GM23248 (cell line): Measurements from ENCODE around the gene NTF3. TPM values are rescaled to one million over a fixed set of nuclear protein-coding genes. Genes with fewer than 3 reads are reported as not detected.

ENCODE experiments used
- DNase-seq: peaks from one replicate; pipeline ENCODE4 v3.0.0-alpha.2; 2015
- H2AFZ ChIP-seq: fragments of 200-600 bp; sonication (generic); 2 replicates; pipeline ENCODE4 v1.6.1; 2016; ENCODE audit warnings: antibody characterized with exemption
- H3F3A ChIP-seq: fragments of 200-600 bp; sonication (generic); 2 replicates; pipeline ENCODE4 v1.6.1; 2016; ENCODE audit warnings: mild to moderate bottlenecking, antibody characterized with exemption, mixed run types; ENCODE audit not compliant: insufficient read depth
- H3K27ac ChIP-seq: fragments of 200-600 bp; sonication (generic); 2 replicates; pipeline ENCODE4 v1.5.1; 2016; ENCODE audit warnings: mild to moderate bottlenecking
- H3K27me3 ChIP-seq: fragments of 200-600 bp; sonication (generic); replicated peaks from 2 replicates; pipeline ENCODE4 v1.6.1; 2016; ENCODE audit warnings: mild to moderate bottlenecking; ENCODE audit not compliant: insufficient read depth
- H3K36me3 ChIP-seq: fragments of 200-600 bp; sonication (generic); 2 replicates; pipeline ENCODE4 v1.6.1; 2016; ENCODE audit warnings: low read depth, mild to moderate bottlenecking
- H3K4me1 ChIP-seq: fragments of 200-600 bp; sonication (generic); 2 replicates; pipeline ENCODE4 v1.6.1; 2016; ENCODE audit warnings: mild to moderate bottlenecking; ENCODE audit not compliant: insufficient read depth
- H3K4me2 ChIP-seq: fragments of 200-600 bp; sonication (generic); one replicate; pipeline ENCODE4 v1.6.1; 2016; ENCODE audit warnings: mild to moderate bottlenecking; ENCODE audit not compliant: unreplicated experiment
- H3K4me3 ChIP-seq: fragments of 200-600 bp; sonication (generic); 2 replicates; pipeline ENCODE4 v1.5.1; 2016; ENCODE audit warnings: mild to moderate bottlenecking
- H3K79me2 ChIP-seq: fragments of 200-600 bp; sonication (generic); 2 replicates; pipeline ENCODE4 v1.6.1; 2016; ENCODE audit warnings: mild to moderate bottlenecking; ENCODE audit not compliant: insufficient read depth
- H3K9ac ChIP-seq: fragments of 200-600 bp; sonication (generic); 2 replicates; pipeline ENCODE4 v1.6.1; 2016; ENCODE audit warnings: mild to moderate bottlenecking
- H3K9me2 ChIP-seq: fragments of 200-600 bp; sonication (generic); 2 replicates; pipeline ENCODE4 v1.6.1; 2016; ENCODE audit warnings: mixed run types, mild to moderate bottlenecking, moderate library complexity; ENCODE audit not compliant: insufficient read depth
- H3K9me3 ChIP-seq: fragments of 200-600 bp; sonication (generic); one replicate; pipeline ENCODE4 v1.6.1; 2017; ENCODE audit warnings: low read depth
- H4K20me1 ChIP-seq: fragments of 200-600 bp; sonication (generic); 2 replicates; pipeline ENCODE4 v1.6.0; 2016; ENCODE audit not compliant: insufficient read depth
- EZH2 ChIP-seq: fragments of 200-600 bp; sonication (generic); IDR thresholded peaks from 2 replicates; pipeline ENCODE4 v1.6.1; 2018; ENCODE audit warnings: antibody characterized with exemption, mild to moderate bottlenecking; ENCODE audit not compliant: insufficient read depth, poor library complexity, severe bottlenecking
- EZH2phosphoT487 ChIP-seq: fragments of 200-600 bp; sonication (generic); IDR thresholded peaks from 2 replicates; pipeline ENCODE4 v1.6.1; 2018; ENCODE audit warnings: antibody characterized with exemption, moderate library complexity, mild to moderate bottlenecking, low read depth; ENCODE audit not compliant: insufficient read depth
- WGBS, 2 experiments: methylation state at CpG; one replicate each; pipeline ENCODE4 v1.1.6; 2015 to 2017; ENCODE audit warnings: low lambda C conversion rate in 2 of 2, low coverage in 1 of 2; ENCODE audit errors: missing lambda C conversion rate in 2 of 2; 5-methylcytosine and 5-hydroxymethylcytosine counted together
- in situ Hi-C: fragments of 300-500 bp; cut with MboI; formaldehyde crosslinking; loops from 2 replicates; pipeline ENCODE4 v1.15.0; 2020
- polyA plus RNA-seq: library from polyadenylated mRNA; unstranded; fragments of >200 nt; fragmentation: Nextera tagmentation; extraction: Ambion mirVana; gene quantifications from 2 replicates; pipeline ENCODE4 v1.2.1, GENCODE V29; 2016
- total RNA-seq: library from RNA; depleted of rRNA; stranded (reverse); fragments of >200 nt; shearing (Covaris generic); gene quantifications from 2 replicates; pipeline ENCODE4 v1.2.3, GENCODE V29; 2014

NTF3 gene
- total and polyA plus RNA-seq, 2 experiments from 2014 or later = 4.8 to 6.0 TPM

DNA sequence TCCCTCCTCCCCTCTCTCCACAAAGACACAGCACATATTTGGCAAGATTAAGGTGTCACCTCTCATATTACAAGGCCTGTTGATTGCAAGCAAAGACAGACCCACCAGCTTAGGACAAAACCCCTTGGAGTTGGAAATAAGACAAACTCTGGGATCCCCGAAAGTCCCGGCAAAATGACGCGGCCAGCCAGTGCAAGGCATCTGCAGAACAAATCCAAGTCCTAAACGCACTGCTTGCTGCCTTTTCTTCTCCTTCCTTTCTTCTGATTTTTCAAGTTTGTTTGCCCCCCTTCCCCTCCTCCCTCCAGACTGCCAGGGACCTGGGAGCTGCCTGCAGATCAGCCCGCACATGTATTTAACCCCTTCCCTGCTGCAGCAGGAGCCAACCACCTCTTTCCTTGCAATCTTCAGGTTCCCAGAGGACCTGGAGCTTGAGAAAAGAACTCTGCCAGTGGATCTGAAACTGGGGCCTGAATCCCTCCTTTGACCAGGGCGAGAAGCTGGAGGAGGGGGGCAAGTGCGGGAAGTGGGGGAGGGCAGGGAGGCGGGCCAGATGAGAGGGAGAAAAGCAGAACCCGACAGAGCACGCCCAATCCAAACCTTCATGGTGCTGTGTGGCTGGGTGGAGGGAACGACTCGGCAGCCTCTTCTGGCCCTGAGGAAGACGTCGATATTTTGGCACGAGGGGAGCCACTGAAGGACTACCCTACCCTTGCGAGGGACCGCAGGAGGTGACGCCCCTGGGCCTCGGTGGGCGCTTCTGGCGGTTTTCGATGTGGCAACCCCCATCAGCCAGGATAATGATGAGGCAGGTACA, 2.0 kb upstream of the NTF3 start:
- peaks cover 67% of the 10 kb centered on the region for H3K27me3 ChIP-seq

DNA sequence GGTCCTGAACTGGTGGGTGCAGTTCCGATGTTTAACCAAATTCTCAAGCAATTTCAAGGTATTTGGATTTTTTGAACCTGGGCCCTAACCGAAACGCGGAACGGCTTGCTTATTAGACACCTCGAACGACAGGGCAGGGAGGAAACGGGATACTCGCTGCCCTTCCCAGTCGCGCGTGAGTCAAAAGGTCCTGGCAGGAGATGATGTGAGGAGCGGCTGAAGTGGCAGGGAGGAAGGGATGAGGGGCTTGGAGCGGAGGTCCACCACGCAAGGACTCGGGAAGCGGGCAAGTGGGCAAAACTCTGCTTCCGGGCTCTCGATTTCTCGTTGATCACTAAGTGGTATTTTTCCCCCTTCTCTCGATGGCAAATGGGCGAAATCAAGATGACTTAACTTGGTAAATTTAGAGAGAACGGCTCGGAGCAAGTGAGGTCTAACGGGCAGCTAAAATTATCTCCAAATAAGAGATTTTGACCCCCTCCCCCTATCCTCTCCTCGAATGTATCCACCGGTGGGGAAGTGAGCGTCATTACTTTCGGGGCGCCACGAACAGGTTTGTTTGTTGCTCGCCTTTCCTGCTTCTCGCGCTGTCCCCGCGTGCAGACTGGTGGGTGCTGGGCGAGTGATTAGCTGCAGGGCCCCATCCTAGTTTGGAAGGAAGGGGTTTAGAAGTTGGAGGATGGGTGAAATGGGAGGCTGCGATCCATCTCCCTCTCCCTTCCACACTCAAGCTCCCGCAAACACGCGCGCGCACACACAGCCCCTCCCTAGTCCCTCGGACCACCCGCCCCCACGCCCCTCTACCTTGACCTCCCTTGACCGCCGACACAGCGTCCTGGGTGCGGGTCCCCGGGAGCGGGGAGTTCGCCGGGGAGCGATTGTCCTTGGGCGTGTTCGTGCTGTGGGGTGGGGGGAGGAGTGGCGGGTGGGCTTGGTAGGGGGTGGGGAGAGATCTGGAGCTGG, 986 bp upstream of the NTF3 start:
- peak overlapping the region; percentile 53 for H2AFZ ChIP-seq

More for the DNA sequence above, 2.0 kb upstream of the NTF3 start:
- TF ChIP-seq EZH2 (no peak), EZH2phosphoT487 (no peak)
- Histone ChIP-seq H2AFZ (no peak overlapping the region), H3K36me3 (no peaks in the 10 kb centered on the region), H3K4me2 (no peak overlapping the region), H3K9me3 (no peaks in the 10 kb centered on the region), H3K4me3 (no peak overlapping the region), H4K20me1 (no peaks in the 10 kb centered on the region), H3K4me1 (peaks cover 6% of the 10 kb centered on the region; the same call in 1 of the 2 replicates), H3K9ac (no peak overlapping the region), H3K79me2 (no peaks in the 10 kb centered on the region), H3K9me2 (no peaks in the 10 kb centered on the region), H3K27ac (no peak overlapping the region), H3F3A (0 out of 2 replicates have a peak, but pooled peaks cover 6% of the 10 kb centered on the region)
- 48 to 53% methylated on average over 13 to 23 of the region's 23 CpGs for WGBS, 2 experiments
- in situ Hi-C loops = loop anchor here (25.0 kb wide), 1 partner anchor 243 kb away; no protein-coding TSS in a partner anchor
- DNase-seq = no peak

DNA sequence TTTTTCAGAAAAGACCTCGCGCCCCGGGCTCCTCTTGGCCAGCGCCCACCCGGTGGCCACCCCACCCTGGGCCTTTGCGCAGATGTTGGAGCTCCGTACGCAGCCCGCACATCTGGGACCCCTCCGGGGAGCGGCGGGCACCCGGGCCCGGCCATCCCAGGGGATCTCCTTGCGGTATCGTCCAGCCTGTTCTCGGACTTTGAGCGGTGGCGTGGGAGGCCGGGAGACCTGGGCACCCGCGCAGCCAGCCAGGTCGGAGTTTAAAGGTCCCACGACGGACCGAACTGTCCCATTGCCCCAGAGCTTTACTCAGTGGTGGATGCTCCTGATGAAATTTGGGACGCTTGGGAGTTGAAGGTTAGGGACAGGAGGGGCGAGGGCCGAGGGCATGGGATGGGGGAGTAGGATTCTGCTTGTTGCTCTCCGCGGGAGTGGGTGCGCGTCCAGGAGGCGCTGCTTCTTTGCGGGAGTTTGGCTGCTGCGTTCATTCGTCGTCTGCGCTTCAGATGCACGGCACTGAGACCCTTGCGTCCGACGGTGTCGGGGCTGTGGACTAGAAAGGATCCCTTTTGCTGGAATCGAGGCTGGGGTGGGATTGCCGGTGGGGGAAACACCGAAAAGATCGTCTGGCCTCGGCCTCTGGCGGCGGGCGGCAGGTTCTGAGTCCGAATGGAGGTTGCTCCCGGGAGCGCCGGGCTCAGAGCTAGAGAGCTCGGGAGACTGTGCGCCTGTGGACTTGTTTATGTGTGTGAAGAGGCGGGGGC, 1.4 kb downstream of the NTF3 start:
- H3K4me1 ChIP-seq = peaks cover 6% of the 10 kb centered on the region; the same call in 1 of the 2 replicates
- no peaks in the 10 kb centered on the region for H3K9me2 ChIP-seq
- H3K36me3 ChIP-seq = no peaks in the 10 kb centered on the region
- H3F3A ChIP-seq = 0 out of 2 replicates have a peak, but pooled peaks cover 6% of the 10 kb centered on the region
- H4K20me1 ChIP-seq = no peaks in the 10 kb centered on the region
- no peaks in the 10 kb centered on the region for H3K79me2 ChIP-seq
- peak overlapping the region; percentile 75 for H3K4me2 ChIP-seq
- WGBS, 2 experiments = 2% methylated on average over 50 to 59 of the region's 59 CpGs
- H2AFZ ChIP-seq = peak overlapping the region; percentile 60
- TF ChIP-seq EZH2phosphoT487 (0 out of 2 replicates have a peak, but pooled peaks have one; percentile 19), EZH2 (peak; percentile 65)
- no peak overlapping the region for H3K27ac ChIP-seq
- peak overlapping the region; percentile 77 for H3K4me3 ChIP-seq
- H3K9ac ChIP-seq = peak overlapping the region; percentile 67
- no peaks in the 10 kb centered on the region for H3K9me3 ChIP-seq
- peaks cover 42% of the 10 kb centered on the region for H3K27me3 ChIP-seq
- peak; percentile 44 for DNase-seq
- in situ Hi-C loops = loop anchor here (25.0 kb wide), 1 partner anchor 246 kb away; no protein-coding TSS in a partner anchor

More for the DNA sequence above, 986 bp upstream of the NTF3 start:
- Histone ChIP-seq H3K9me3 (no peaks in the 10 kb centered on the region), H3K4me1 (peaks cover 6% of the 10 kb centered on the region; the same call in 1 of the 2 replicates), H3K9me2 (no peaks in the 10 kb centered on the region), H3F3A (0 out of 2 replicates have a peak, but pooled peaks cover 6% of the 10 kb centered on the region), H3K27ac (no peak overlapping the region), H3K36me3 (no peaks in the 10 kb centered on the region), H3K4me3 (peak overlapping the region; percentile 77), H3K79me2 (no peaks in the 10 kb centered on the region), H3K9ac (no peak overlapping the region), H3K4me2 (peak overlapping the region; percentile 75), H3K27me3 (peaks cover 66% of the 10 kb centered on the region), H4K20me1 (no peaks in the 10 kb centered on the region)
- TF ChIP-seq EZH2 (peak; percentile 55), EZH2phosphoT487 (no peak)
- in situ Hi-C loops = loop anchor here (25.0 kb wide), 1 partner anchor 244 kb away; no protein-coding TSS in a partner anchor
- 3 to 5% methylated on average over 38 to 58 of the region's 58 CpGs for WGBS, 2 experiments
- DNase-seq = peak; percentile 58
